Fibroblast of lung (primary cell): ENCODE data around the gene SLC22A1.

Experiments
- EZH2 ChIP-seq: IDR thresholded peaks from 2 replicates; pipeline ENCODE4 v1.5.1; 2012; ENCODE audit warnings: low read length, control low read depth, mild to moderate bottlenecking; ENCODE audit errors: missing control alignments
- TF ChIP-seq, protein P1 (sequence below), 2 donors: IDR thresholded peaks in 1 of 2; conservative IDR thresholded peaks in 1 of 2; 1 replicate in 1 of 2; 2 replicates in 1 of 2; pipeline ENCODE4 v1.5.1; 2011 to 2012; ENCODE audit warnings: low read length in 2 of 2, control low read depth in 1 of 2, inconsistent platforms in 1 of 2, low read depth in 1 of 2, mild to moderate bottlenecking in 1 of 2

DNA sequence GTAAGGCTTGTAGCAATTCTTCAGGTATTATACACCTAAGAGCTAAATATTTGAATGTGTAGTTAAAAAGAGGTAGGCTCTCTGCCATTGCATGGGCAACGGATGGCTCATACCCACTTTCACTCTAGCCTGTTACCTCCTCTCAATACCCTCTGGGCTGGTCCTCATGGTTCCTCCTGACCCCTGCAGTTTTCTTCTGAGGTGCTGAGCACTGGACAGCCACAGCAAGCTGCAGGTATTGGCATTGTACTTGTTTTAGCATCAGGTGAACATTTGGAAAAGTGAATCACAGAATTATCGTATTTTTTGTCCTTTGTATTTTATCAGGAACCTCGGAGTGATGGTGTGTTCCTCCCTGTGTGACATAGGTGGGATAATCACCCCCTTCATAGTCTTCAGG, 32.9 kb downstream of the SLC22A1 start:
- TF ChIP-seq, protein P1, sequence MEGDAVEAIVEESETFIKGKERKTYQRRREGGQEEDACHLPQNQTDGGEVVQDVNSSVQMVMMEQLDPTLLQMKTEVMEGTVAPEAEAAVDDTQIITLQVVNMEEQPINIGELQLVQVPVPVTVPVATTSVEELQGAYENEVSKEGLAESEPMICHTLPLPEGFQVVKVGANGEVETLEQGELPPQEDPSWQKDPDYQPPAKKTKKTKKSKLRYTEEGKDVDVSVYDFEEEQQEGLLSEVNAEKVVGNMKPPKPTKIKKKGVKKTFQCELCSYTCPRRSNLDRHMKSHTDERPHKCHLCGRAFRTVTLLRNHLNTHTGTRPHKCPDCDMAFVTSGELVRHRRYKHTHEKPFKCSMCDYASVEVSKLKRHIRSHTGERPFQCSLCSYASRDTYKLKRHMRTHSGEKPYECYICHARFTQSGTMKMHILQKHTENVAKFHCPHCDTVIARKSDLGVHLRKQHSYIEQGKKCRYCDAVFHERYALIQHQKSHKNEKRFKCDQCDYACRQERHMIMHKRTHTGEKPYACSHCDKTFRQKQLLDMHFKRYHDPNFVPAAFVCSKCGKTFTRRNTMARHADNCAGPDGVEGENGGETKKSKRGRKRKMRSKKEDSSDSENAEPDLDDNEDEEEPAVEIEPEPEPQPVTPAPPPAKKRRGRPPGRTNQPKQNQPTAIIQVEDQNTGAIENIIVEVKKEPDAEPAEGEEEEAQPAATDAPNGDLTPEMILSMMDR (conservative IDR thresholded peaks at IDR 0.05 in 1 of 2, IDR thresholded peaks at IDR 0.05 in 1 of 2; ENCODE audit: low read depth in 1 of 2, low read length in 2 of 2): no peak
- no peak for TF ChIP-seq EZH2
